Testis (tissue), 2 donors: ENCODE measurements around the gene SMIM15.
"Not testable (repeated sequence)": the region's sequence is repeated elsewhere in the genome, so short reads cannot be mapped to it uniquely, and the experiment has no call there.

ENCODE experiments used
- CTCF ChIP-seq, 3 experiments: fragments of 450-650 bp in 2 of 3; fragments of 200-600 bp in 1 of 3; sonication (generic) in 1 of 3; IDR thresholded peaks; one replicate each; pipeline ENCODE4 v1.5.1; 2016 to 2019; ENCODE audit warnings: antibody characterized with exemption in 3 of 3, mild to moderate bottlenecking in 2 of 3, moderate library complexity in 1 of 3
- POLR2A ChIP-seq: fragments of 450-650 bp; IDR thresholded peaks from one replicate; pipeline ENCODE4 v1.6.1; 2017; ENCODE audit warnings: antibody characterized with exemption, mild to moderate bottlenecking, moderate library complexity

GRCh38 chr5:61187826-61188225, 25.6 kb upstream of the SMIM15 start:
- not testable (repeated sequence) for TF ChIP-seq CTCF (IDR thresholded peaks at IDR 0.05); POLR2A
